ENCODE results near the gene MTG2.
A peak's percentile ranks its signal among the peaks of the same experiment; 100 is the strongest.

MTG2 gene

GRCh38 chr20:62236766-62237513 lies 54.1 kb downstream of the MTG2 start:
- DNase-seq: no peak

GRCh38 chr20:62237514-62237800 lies 54.6 kb downstream of the MTG2 start:
- no peak for DNase-seq

GRCh38 chr20:62237801-62238568 lies 55.2 kb downstream of the MTG2 start, which contains the start of gene OSBPL2:
Gene OSBPL2 (plus strand): TSS chr20:62238521. CDS start chr20:62256185, 17,664 bp downstream.
- peak; percentile 100 for DNase-seq

- DNase-seq: peak; percentile 27
Observed at GRCh38 chr20:62238569-62239277, 55.9 kb downstream of the MTG2 start.

- DNase-seq: no peak
Observed at GRCh38 chr20:62239278-62239879, 56.6 kb downstream of the MTG2 start.

- DNase-seq: no peak
Observed at GRCh38 chr20:62240020-62240685, 57.3 kb downstream of the MTG2 start.

GRCh38 chr20:62241506-62241905 lies 58.7 kb downstream of the MTG2 start:
- DNase-seq: no peak

GRCh38 chr20:62242176-62242575 lies 59.3 kb downstream of the MTG2 start:
- no peak for DNase-seq

GRCh38 chr20:62243106-62243505 lies 60.3 kb downstream of the MTG2 start:
- DNase-seq: no peak

GRCh38 chr20:62243906-62244515 lies 61.2 kb downstream of the MTG2 start:
- no peak for DNase-seq

GRCh38 chr20:62244644-62245108 lies 61.8 kb downstream of the MTG2 start:
- DNase-seq: no peak

- DNase-seq: no peak
Observed at GRCh38 chr20:62245911-62246280, 63.1 kb downstream of the MTG2 start.

GRCh38 chr20:62246431-62246830 lies 63.6 kb downstream of the MTG2 start:
- DNase-seq: no peak

- no peak for DNase-seq
Observed at GRCh38 chr20:62246872-62247652, 64.2 kb downstream of the MTG2 start.

- DNase-seq: no peak
Observed at GRCh38 chr20:62248890-62249560, 66.2 kb downstream of the MTG2 start.

GRCh38 chr20:62252342-62252966 lies 69.6 kb downstream of the MTG2 start:
- no peak for DNase-seq
